BJ (cell line): ENCODE results near the gene CDKAL1. TPM values are rescaled to one million over a fixed set of nuclear protein-coding genes. Genes with fewer than 3 reads are reported as not detected.
"Not testable (repeated sequence)": the region's sequence is repeated elsewhere in the genome, so short reads cannot be mapped to it uniquely, and the experiment has no call there.

Experiments used
- CTCF ChIA-PET: fragments of 350-600 bp; formaldehyde crosslinking; extraction: SDS; loops from one replicate; lab custom pipeline; 2021; ENCODE audit warnings: antibody characterized with exemption, inconsistent platforms; lab: Yijun Ruan, JAX
- POLR2A ChIA-PET: fragments of 300-600 bp; sonication (Branson Sonifier 250); formaldehyde crosslinking; extraction: SDS; loops from one replicate; lab custom pipeline; 2021; ENCODE audit warnings: antibody characterized with exemption; lab: Charles Lee
- DNase-seq: peaks from one replicate; pipeline ENCODE4 v3.0.0-alpha.2; 2011; ENCODE audit warnings: low read depth
- H3K27me3 ChIP-seq: 2 replicates; pipeline ENCODE4 v1.6.0; 2011; ENCODE audit warnings: low read length; ENCODE audit not compliant: control insufficient read depth, insufficient read depth
- H3K36me3 ChIP-seq: 2 replicates; pipeline ENCODE4 v1.5.1; 2011; ENCODE audit warnings: low read length; ENCODE audit not compliant: control insufficient read depth, insufficient read depth
- H3K4me3 ChIP-seq: 2 replicates; pipeline ENCODE4 v1.5.1; 2011; ENCODE audit warnings: low read depth, mild to moderate bottlenecking, control low read depth, low read length
- CTCF ChIP-seq: IDR thresholded peaks from 2 replicates; pipeline ENCODE4 v1.5.1; 2011; ENCODE audit warnings: low read depth, mild to moderate bottlenecking, control low read depth, inconsistent platforms, low read length, moderate library complexity; ENCODE audit not compliant: insufficient read depth
- polyA plus RNA-seq: library from polyadenylated mRNA; depleted of rRNA; stranded (reverse); fragments of >200 nt; gene quantifications from 2 replicates; pipeline ENCODE4 v1.2.3, GENCODE V29; 2011

Gene CDKAL1
- polyA plus RNA-seq, 1 experiment = 3.8 TPM

- ChIA-PET POLR2A (no interaction called here), CTCF (no interaction called here)
- no peak for TF ChIP-seq CTCF
- no peak overlapping the region for H3K4me3 ChIP-seq
- H3K27me3 ChIP-seq = no peaks in the 10 kb centered on the region
- no peaks in the 10 kb centered on the region for H3K36me3 ChIP-seq
- DNase-seq = no peak
Observed at GRCh38 chr6:20723236-20723635, 189.0 kb downstream of the CDKAL1 start.

- TF ChIP-seq CTCF = no peak
- no peak overlapping the region for H3K4me3 ChIP-seq
- DNase-seq = no peak
- ChIA-PET POLR2A (no interaction called here), CTCF (no interaction called here)
- H3K27me3 ChIP-seq = no peaks in the 10 kb centered on the region
- H3K36me3 ChIP-seq = no peaks in the 10 kb centered on the region
Observed at GRCh38 chr6:20724443-20725190, 190.4 kb downstream of the CDKAL1 start.

- POLR2A ChIA-PET, CTCF ChIA-PET, H3K4me3 ChIP-seq, H3K36me3 ChIP-seq, H3K27me3 ChIP-seq, DNase-seq: not testable (repeated sequence)
Observed at GRCh38 chr6:20725235-20725634, 191.0 kb downstream of the CDKAL1 start.

- Histone ChIP-seq H3K36me3 (no peaks in the 10 kb centered on the region), H3K4me3 (no peak overlapping the region), H3K27me3 (no peaks in the 10 kb centered on the region)
- TF ChIP-seq CTCF = no peak
- no peak for DNase-seq
- ChIA-PET POLR2A (no interaction called here), CTCF (interaction anchor here (1.7 kb wide), 1 partner anchor 11 kb away, joined by 4 read pairs; no protein-coding TSS in a partner anchor)
Observed at GRCh38 chr6:20729086-20729485, 194.8 kb downstream of the CDKAL1 start.

GRCh38 chr6:20732362-20732761 is 198.1 kb downstream of the CDKAL1 start:
- DNase-seq, H3K27me3 ChIP-seq, H3K4me3 ChIP-seq, POLR2A ChIA-PET, H3K36me3 ChIP-seq: not testable (repeated sequence)
- CTCF ChIA-PET = interaction anchor here (0.6 kb wide), 1 partner anchor 36 kb away, joined by 3 read pairs; no protein-coding TSS in a partner anchor

- no peak for TF ChIP-seq CTCF
- no peak for DNase-seq
- Histone ChIP-seq H3K4me3 (no peak overlapping the region), H3K36me3 (no peaks in the 10 kb centered on the region), H3K27me3 (no peaks in the 10 kb centered on the region)
- ChIA-PET POLR2A (no interaction called here), CTCF (interaction anchor here (0.6 kb wide), 1 partner anchor 36 kb away, joined by 3 read pairs; no protein-coding TSS in a partner anchor)
Observed at GRCh38 chr6:20732896-20733295, 198.6 kb downstream of the CDKAL1 start.
